ENCODE measurements around the gene AGAP1.

DNA sequence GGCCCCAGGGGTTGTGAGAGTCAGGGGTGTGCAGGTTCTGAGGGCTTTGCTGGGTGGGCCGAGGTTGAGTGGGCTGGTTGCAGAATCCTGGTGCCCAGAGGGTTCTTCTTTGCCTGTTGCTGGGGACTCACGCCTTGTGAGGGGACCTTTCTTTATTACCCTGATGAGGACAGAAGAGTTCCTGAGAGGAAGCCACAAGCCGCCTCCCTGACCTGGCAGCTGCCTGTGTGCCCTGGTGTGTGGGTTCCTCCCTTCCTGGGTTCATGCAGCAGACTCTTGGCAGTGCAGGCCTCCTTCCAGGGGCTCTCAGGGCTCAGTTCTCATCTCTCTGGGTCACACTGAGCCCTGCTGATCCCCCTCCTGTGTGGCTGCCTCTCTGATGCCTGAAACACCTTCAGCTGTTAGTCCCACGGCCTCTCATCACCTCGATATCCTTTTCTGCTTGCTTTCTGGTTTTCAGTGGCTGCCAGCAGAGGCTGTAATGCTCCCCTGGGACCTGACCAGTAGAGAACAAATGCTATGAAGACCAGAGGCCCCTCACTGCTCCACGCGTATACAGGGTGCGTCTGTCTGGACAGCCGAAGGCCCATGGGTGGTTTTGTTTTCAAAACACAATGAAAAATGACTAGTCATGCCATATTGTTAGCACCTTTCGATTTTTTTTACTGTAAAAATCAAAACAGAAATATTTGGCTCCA lies 191.3 kb downstream of the AGAP1 start:
- TF ChIP-seq, protein P1, sequence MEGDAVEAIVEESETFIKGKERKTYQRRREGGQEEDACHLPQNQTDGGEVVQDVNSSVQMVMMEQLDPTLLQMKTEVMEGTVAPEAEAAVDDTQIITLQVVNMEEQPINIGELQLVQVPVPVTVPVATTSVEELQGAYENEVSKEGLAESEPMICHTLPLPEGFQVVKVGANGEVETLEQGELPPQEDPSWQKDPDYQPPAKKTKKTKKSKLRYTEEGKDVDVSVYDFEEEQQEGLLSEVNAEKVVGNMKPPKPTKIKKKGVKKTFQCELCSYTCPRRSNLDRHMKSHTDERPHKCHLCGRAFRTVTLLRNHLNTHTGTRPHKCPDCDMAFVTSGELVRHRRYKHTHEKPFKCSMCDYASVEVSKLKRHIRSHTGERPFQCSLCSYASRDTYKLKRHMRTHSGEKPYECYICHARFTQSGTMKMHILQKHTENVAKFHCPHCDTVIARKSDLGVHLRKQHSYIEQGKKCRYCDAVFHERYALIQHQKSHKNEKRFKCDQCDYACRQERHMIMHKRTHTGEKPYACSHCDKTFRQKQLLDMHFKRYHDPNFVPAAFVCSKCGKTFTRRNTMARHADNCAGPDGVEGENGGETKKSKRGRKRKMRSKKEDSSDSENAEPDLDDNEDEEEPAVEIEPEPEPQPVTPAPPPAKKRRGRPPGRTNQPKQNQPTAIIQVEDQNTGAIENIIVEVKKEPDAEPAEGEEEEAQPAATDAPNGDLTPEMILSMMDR (IDR thresholded peaks at IDR 0.05), result no peak
- TF ChIP-seq POLR2A (IDR thresholded peaks at IDR 0.05), result no peak

Measured in heart left ventricle (tissue), 13 donors.